GM18870 (cell line): ENCODE data around the gene PRKCSH.

Experiments used
- ATAC-seq: cut with Tn5 transposase; IDR thresholded peaks from one replicate; pipeline ENCODE4 v1.9.1; 2021; ENCODE audit warnings: moderate library complexity; ENCODE audit not compliant: unreplicated experiment

Gene PRKCSH

GRCh38 chr19:11499220-11499726, 63.8 kb downstream of the PRKCSH start:
- ATAC-seq = no peak

- ATAC-seq = no peak
Measured at GRCh38 chr19:11499890-11500420, 64.5 kb downstream of the PRKCSH start.
